ENCODE results near the gene INPP5D.

INPP5D gene

DNA sequence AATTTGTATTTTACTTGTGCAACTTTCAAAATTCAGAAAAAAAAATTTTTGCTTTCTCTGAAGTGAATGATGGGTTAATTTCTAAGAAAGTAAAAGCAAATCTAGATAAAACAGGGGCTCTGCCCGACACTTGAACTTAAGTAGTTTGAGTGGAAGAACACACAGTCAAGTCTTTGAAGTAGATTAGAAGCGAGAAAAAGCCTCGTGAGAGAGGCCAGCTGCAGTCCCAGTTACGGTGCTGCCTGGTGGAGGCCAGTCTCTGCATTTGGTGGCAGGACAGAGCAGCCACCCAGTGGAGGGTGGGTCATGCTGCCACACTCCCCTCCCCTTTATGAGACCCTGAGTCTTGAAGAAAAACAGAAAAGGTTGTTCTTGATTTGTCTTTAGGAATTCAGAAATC, 81.8 kb downstream of the INPP5D start:
- no peak for DNase-seq (ENCODE audit: low spot score)
- TF ChIP-seq, protein P1, sequence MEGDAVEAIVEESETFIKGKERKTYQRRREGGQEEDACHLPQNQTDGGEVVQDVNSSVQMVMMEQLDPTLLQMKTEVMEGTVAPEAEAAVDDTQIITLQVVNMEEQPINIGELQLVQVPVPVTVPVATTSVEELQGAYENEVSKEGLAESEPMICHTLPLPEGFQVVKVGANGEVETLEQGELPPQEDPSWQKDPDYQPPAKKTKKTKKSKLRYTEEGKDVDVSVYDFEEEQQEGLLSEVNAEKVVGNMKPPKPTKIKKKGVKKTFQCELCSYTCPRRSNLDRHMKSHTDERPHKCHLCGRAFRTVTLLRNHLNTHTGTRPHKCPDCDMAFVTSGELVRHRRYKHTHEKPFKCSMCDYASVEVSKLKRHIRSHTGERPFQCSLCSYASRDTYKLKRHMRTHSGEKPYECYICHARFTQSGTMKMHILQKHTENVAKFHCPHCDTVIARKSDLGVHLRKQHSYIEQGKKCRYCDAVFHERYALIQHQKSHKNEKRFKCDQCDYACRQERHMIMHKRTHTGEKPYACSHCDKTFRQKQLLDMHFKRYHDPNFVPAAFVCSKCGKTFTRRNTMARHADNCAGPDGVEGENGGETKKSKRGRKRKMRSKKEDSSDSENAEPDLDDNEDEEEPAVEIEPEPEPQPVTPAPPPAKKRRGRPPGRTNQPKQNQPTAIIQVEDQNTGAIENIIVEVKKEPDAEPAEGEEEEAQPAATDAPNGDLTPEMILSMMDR (IDR thresholded peaks at IDR 0.05; ENCODE audit: extremely low read depth, missing control alignments) = no peak

DNA sequence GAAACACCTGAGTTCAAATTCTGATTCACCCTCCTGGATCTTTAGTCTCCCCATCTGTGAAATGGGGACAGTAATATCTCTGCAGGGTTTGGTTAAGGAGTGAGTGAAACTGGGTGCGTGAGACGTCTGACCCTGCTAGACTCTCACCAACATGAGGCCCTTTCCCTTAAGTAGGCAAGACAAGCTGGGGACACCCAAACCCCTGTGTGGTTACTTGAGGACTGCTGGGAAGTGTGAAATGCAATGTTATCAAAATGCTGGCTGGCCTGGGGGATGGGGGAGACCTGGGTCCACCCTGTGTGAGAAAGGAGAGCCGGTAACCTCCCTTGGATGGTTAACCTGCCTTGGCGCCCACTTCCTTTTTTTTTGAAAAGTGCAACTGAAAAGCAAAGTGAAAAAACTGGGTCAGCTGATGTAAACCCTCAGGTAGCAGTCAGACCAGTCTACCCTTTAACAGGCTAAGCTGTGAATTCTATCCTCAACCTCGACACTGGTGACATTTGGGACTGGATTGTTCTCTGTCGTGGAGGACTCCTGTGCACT, 82.3 kb downstream of the INPP5D start:
- TF ChIP-seq, protein P1 (IDR thresholded peaks at IDR 0.05; ENCODE audit: extremely low read depth, missing control alignments) = no peak
- peak; percentile 66 for DNase-seq (ENCODE audit: low spot score)

DNA sequence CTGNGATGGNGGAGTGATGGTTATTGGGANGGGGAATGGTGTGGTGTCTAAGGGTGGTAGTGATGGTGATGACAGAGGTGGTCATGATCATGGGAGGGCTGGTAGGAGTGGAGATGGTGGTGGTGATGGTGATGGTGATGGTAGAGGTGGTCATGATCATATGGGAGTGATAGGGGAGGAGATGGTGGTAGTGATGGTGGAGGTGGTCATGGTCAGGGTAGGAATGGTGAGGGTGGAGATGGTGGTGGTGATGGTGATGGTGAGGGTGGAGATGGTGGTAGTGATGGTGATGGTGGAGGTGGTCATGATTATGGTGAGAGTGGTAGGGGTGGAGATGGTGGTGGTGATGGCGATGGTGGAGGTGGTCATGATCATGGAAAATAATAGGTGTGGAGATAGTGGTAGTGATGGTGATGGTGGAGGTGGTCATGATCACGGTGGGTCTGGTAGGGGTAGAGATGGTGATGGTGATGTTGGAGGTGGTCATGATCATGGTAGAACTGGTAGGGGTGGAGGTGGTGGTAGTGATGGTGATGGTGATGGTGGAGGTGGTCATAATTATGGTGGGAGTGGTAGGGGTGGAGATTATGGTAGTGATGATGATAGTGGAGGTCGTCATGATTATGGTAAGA, 83.7 kb downstream of the INPP5D start:
- TF ChIP-seq, protein P1 (IDR thresholded peaks at IDR 0.05; ENCODE audit: extremely low read depth, missing control alignments) = no peak
- no peak for DNase-seq (ENCODE audit: low spot score)

DNA sequence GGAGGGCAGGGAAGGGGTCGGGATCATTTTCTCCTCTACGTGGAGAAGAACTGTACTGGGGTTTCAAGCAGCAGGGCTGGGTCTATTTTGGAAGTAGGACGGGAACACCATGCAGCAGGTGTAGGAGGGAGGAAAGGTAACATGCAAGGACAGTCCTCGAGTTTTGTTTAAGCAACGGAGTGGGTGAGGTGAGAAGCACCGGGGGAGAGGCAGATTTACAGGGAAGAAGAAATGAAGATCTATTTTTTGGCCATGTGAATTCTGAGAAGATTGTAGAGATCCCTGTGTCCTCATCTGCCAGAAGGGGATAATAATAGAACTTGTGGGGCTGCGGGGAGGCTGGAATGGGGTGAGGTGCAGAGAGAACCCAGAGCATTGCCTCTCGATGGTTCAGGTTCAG, 85.6 kb downstream of the INPP5D start:
- DNase-seq (ENCODE audit: low spot score) = no peak
- TF ChIP-seq, protein P1 (IDR thresholded peaks at IDR 0.05; ENCODE audit: extremely low read depth, missing control alignments) = no peak

DNA sequence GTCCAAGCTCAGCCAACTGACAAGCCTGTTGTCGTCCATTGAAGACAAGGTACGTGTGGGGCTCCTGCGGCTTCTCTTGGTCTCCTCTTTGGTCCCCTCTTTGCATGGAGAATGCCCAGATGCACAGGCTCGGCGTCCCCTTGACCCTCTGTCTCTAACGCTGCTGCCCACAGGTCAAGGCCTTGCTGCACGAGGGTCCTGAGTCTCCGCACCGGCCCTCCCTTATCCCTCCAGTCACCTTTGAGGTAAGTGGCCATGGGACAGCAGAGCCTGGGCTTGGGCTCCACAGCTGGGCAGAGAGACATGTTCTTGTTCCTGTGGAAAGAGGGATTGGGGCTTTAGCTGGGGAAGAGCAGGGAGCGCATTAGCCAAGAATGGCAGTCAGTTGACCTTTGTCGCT, 86.1 kb downstream of the INPP5D start:
- TF ChIP-seq, protein P1 (IDR thresholded peaks at IDR 0.05; ENCODE audit: extremely low read depth, missing control alignments) = no peak
- DNase-seq (ENCODE audit: low spot score) = no peak

DNA sequence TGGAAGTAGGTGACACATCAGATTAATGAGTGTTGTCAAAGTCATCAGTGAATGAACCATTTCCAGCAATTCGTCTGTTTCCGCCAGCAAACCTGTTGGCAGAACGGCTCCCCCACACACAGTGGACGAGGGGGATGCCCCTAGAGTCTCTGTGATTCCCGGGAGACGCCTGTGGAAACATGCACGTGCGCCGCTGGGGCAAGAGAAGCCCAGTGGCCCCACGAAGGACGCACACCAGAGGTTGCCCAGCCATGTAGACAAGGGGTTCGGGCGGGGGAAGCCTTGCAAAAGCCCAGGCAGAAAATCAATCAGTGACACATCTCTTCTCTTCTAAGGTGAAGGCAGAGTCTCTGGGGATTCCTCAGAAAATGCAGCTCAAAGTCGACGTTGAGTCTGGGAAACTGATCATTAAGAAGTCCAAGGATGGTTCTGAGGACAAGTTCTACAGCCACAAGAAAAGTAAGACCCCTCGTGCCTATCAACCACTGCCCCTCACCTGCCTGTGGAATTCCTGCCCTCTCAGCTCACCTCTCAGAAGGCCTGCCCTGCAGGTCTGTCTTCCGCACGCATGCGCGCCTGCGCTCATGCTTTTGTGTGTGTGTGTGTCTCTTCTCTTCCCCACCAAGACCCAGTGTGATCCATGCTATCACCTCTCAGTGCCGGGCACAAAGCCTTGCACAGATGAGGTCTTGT, 87.1 kb downstream of the INPP5D start:
- TF ChIP-seq, protein P1 (IDR thresholded peaks at IDR 0.05; ENCODE audit: extremely low read depth, missing control alignments) = no peak
- no peak for DNase-seq (ENCODE audit: low spot score)

DNA sequence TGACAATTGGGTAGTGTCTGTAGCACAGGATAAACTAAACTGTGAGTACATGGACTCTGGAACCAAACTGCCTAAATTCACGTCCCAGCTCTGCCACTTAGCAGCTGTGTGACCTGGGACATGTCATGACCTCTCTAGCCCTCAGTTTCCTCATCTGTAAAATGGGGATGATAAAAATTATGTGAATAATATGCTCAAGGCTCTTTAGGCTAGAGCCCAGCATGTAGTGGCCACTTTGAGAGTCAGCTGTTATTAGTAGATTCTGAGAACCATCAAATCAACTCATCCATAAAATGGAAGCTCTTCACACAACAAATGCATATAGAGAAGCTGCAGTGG, 87.7 kb downstream of the INPP5D start:
- TF ChIP-seq, protein P1 (IDR thresholded peaks at IDR 0.05; ENCODE audit: extremely low read depth, missing control alignments) = no peak
- DNase-seq (ENCODE audit: low spot score) = no peak

All from GM20000 (cell line).